SJCRH30 (cell line): ENCODE results near the gene RPTOR. TPM values are rescaled to one million over a fixed set of nuclear protein-coding genes. Genes with fewer than 3 reads are reported as not detected.
"Not testable (repeated sequence)": the region's sequence is repeated elsewhere in the genome, so short reads cannot be mapped to it uniquely, and the experiment has no call there.

Experiments used
- DNase-seq, 2 experiments: peaks; one replicate each; pipeline ENCODE4 v3.0.0-alpha.2; 2015 to 2020
- H3K27ac ChIP-seq: fragments of 250-450 bp; sonication (Bioruptor Pico); 2 replicates; pipeline ENCODE4 v1.5.1; 2020; ENCODE audit warnings: mild to moderate bottlenecking, moderate library complexity
- H3K27me3 ChIP-seq: fragments of 250-450 bp; sonication (Bioruptor Pico); 2 replicates; pipeline ENCODE4 v1.5.1; 2020; ENCODE audit warnings: mild to moderate bottlenecking, moderate library complexity
- H3K36me3 ChIP-seq: fragments of 250-450 bp; sonication (Bioruptor Pico); 2 replicates; pipeline ENCODE4 v1.5.1; 2020; ENCODE audit warnings: mild to moderate bottlenecking, moderate library complexity
- H3K4me1 ChIP-seq: fragments of 250-450 bp; sonication (Bioruptor Pico); 2 replicates; pipeline ENCODE4 v1.5.1; 2020; ENCODE audit warnings: mild to moderate bottlenecking, moderate library complexity
- H3K4me3 ChIP-seq: fragments of 250-450 bp; sonication (Bioruptor Pico); 2 replicates; pipeline ENCODE4 v1.5.1; 2020; ENCODE audit warnings: mild to moderate bottlenecking, moderate library complexity
- H3K9me3 ChIP-seq: fragments of 250-450 bp; sonication (Bioruptor Pico); replicated peaks from 2 replicates; pipeline ENCODE4 v1.5.1; 2020; ENCODE audit warnings: mild to moderate bottlenecking, moderate library complexity
- total RNA-seq: library from RNA; depleted of rRNA; stranded (reverse); fragments of >200 nt; shearing (Covaris generic); gene quantifications from 2 replicates; pipeline ENCODE4 v1.2.3, GENCODE V29; 2014

The RPTOR gene
- total RNA-seq, 1 experiment from 2014 or later = 43.6 TPM

GRCh38 chr17:80872501-80873306 is 328.1 kb downstream of the RPTOR start:
- H3K36me3 ChIP-seq = peaks cover 13% of the 10 kb centered on the region
- H3K9me3 ChIP-seq = no peaks in the 10 kb centered on the region
- H3K27ac ChIP-seq = no peak overlapping the region
- DNase-seq = no peak
- H3K4me1 ChIP-seq = no peaks in the 10 kb centered on the region
- no peak overlapping the region for H3K4me3 ChIP-seq
- no peaks in the 10 kb centered on the region for H3K27me3 ChIP-seq

DNA sequence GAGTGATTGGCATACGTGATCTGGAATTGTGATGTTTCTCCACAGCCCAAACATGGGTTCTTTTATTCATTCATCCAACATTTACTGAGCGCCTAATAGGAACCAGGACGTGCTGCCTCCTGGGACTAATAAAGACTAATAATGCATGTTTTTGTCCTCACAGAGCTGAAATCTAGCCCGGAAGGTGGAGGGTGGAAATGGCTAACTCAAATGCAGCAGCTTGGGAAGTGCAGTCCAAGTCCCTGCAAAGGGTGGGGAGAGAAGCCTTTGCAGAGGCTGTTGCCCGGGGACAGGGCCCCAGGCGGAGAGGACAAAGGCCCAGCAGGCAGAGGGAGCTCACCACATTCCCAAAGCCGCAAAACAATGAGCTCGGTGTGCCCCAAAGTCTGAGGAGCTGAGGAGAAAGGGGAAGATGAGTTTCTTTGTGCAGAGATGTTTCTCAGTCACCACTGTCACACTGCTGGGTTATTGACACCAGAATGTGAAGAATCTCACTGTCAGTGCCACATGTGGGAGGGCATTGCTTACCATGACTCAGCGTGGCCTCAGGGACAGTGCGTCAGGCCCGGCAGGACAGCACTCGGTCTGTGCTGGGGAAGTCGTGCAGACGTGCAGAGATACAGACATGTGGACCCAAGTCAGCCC is 328.8 kb downstream of the RPTOR start:
- Histone ChIP-seq H3K27me3 (no peaks in the 10 kb centered on the region), H3K9me3 (no peaks in the 10 kb centered on the region), H3K4me3 (no peak overlapping the region), H3K36me3 (peaks cover 13% of the 10 kb centered on the region), H3K4me1 (no peaks in the 10 kb centered on the region), H3K27ac (no peak overlapping the region)
- DNase-seq = no peak

GRCh38 chr17:80874866-80875445 is 330.3 kb downstream of the RPTOR start:
- H3K27ac ChIP-seq = no peak overlapping the region
- no peak for DNase-seq
- no peaks in the 10 kb centered on the region; the same call in 1 of the 2 replicates for H3K4me1 ChIP-seq
- no peak overlapping the region for H3K4me3 ChIP-seq
- H3K9me3 ChIP-seq = no peaks in the 10 kb centered on the region
- no peaks in the 10 kb centered on the region for H3K27me3 ChIP-seq
- H3K36me3 ChIP-seq = peaks cover 13% of the 10 kb centered on the region

DNA sequence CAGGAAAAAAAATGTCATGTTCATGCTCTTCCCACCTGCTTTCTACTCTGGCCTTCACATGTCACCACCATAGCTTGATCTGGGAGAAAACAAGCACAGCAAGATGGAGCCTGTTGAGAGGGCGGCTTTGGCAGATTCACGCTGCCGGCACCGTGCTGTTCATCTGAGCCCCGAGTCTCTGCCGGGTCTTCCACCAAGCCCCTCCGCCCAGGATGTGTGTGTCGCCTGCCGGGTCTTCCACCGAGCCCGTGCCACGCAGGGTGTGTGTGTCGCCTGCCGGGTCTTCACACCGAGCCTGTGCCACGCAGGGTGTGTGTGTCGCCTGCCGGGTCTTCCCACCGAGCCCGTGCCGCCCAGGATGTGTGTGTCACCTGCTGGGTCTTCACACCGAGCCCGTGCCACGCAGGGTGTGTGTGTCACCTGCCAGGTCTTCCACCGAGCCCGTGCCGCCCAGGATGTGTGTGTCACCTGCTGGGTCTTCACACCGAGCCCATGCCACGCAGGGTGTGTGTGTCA is 330.9 kb downstream of the RPTOR start:
- H3K4me1 ChIP-seq, H3K27me3 ChIP-seq, H3K4me3 ChIP-seq, H3K9me3 ChIP-seq, H3K27ac ChIP-seq, DNase-seq: not testable (repeated sequence)
- H3K36me3 ChIP-seq = peaks cover 13% of the 10 kb centered on the region

GRCh38 chr17:80876456-80876949 is 331.9 kb downstream of the RPTOR start:
- H3K27me3 ChIP-seq, H3K4me3 ChIP-seq, H3K27ac ChIP-seq, H3K9me3 ChIP-seq, H3K4me1 ChIP-seq, DNase-seq: not testable (repeated sequence)
- peaks cover 15% of the 10 kb centered on the region for H3K36me3 ChIP-seq

- H3K4me3 ChIP-seq = no peak overlapping the region
- no peaks in the 10 kb centered on the region for H3K9me3 ChIP-seq
- H3K4me1 ChIP-seq = peaks cover 6% of the 10 kb centered on the region
- no peak for DNase-seq
- H3K27ac ChIP-seq = no peak overlapping the region
- peaks cover 15% of the 10 kb centered on the region for H3K36me3 ChIP-seq
- H3K27me3 ChIP-seq = no peaks in the 10 kb centered on the region
These were observed 332.5 kb downstream of the RPTOR start for GRCh38 chr17:80876950-80877728.

GRCh38 chr17:80877729-80878303 is 333.2 kb downstream of the RPTOR start:
- H3K36me3 ChIP-seq = peaks cover 15% of the 10 kb centered on the region
- H3K27ac ChIP-seq = no peak overlapping the region
- H3K9me3 ChIP-seq = no peaks in the 10 kb centered on the region
- DNase-seq = no peak
- no peak overlapping the region for H3K4me3 ChIP-seq
- no peaks in the 10 kb centered on the region for H3K27me3 ChIP-seq
- peaks cover 6% of the 10 kb centered on the region for H3K4me1 ChIP-seq

DNA sequence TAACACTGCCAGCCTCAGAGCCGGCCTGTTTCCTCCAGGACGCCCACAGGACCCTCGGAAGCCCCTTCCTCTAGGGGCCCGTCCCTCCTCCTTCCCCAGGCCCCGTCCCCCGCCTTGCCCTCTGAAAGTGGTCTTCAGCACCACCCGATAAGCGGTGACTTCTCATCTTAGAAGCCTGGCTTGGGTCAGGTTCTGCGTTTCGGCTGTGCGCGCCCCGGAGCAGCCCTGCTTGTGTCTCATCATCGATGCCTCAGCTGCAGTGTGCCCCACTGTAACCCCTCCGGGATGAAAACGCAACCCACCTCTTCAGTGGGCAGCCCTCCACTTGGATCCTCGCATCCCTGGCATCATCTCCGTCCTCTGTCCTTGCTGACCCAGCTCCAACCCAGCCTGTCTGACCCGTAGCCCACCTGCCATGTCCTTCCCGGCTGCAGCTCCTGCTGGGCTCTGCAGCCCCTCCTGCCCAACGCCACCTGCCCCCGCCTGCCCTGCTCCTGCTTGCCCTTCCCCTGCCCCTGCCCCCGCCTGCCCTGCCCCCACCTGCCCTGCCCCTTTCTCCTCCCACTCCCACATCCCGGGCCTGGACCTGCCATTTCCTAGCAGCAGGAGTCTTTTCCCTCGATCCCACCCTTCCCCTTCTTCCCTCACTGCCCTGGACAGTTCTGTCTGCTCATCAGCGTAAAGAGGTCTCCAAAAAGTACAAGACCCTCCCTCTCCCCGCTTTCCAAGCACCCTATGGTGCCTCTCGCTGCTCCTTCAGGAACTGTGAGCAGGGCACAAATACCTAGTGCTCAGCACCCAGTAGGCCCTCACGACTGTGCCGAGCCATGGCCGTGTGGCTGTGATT is 334.5 kb downstream of the RPTOR start:
- no peak overlapping the region for H3K4me3 ChIP-seq
- H3K27me3 ChIP-seq = no peaks in the 10 kb centered on the region
- H3K9me3 ChIP-seq = no peaks in the 10 kb centered on the region
- no peak for DNase-seq
- H3K4me1 ChIP-seq = peaks cover 6% of the 10 kb centered on the region
- peaks cover 15% of the 10 kb centered on the region for H3K36me3 ChIP-seq
- H3K27ac ChIP-seq = no peak overlapping the region; the same call in 1 of the 2 replicates

GRCh38 chr17:80879723-80880647 is 335.3 kb downstream of the RPTOR start:
- Histone ChIP-seq H3K27me3 (no peaks in the 10 kb centered on the region), H3K4me3 (peak overlapping the region; percentile 30), H3K4me1 (peaks cover 6% of the 10 kb centered on the region), H3K9me3 (no peaks in the 10 kb centered on the region), H3K27ac (peak overlapping the region; percentile 87), H3K36me3 (peaks cover 10% of the 10 kb centered on the region)
- DNase-seq = peak; percentile 72 to 83

- peaks cover 10% of the 10 kb centered on the region; the same call in 1 of the 2 replicates for H3K36me3 ChIP-seq
- no peaks in the 10 kb centered on the region for H3K27me3 ChIP-seq
- H3K4me3 ChIP-seq = peak overlapping the region; percentile 30
- no peaks in the 10 kb centered on the region for H3K9me3 ChIP-seq
- peak overlapping the region; percentile 87 for H3K27ac ChIP-seq
- peak; percentile 74 to 86 for DNase-seq
- H3K4me1 ChIP-seq = peaks cover 6% of the 10 kb centered on the region
These were observed 336.0 kb downstream of the RPTOR start for GRCh38 chr17:80880648-80880985.

DNA sequence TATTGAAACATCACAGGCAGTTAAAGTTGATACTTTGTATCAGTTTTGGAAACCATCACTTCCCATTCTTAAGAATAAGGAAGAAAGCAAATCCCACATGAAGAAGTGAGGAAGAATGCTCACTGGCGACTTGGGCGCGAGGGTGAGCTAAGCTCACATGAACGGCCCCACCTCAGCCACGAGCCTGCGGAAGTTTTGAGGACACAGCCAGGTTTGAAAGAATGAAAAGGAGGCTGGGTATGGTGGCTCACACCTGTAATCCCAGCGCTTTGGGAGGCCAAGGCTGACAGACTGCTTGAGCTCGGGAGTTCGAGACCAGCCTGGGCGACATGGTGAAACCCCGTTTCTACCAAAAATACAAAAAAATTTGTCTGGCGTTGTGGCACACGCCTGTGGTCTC is 336.7 kb downstream of the RPTOR start:
- peaks cover 6% of the 10 kb centered on the region for H3K4me1 ChIP-seq
- no peaks in the 10 kb centered on the region for H3K27me3 ChIP-seq
- DNase-seq = no peak
- H3K27ac ChIP-seq = peak overlapping the region; percentile 87
- no peaks in the 10 kb centered on the region for H3K9me3 ChIP-seq
- H3K4me3 ChIP-seq = no peak overlapping the region; the same call in 1 of the 2 replicates
- peaks cover 13% of the 10 kb centered on the region; the same call in 1 of the 2 replicates for H3K36me3 ChIP-seq

- H3K4me1 ChIP-seq = peaks cover 6% of the 10 kb centered on the region
- no peak for DNase-seq
- H3K4me3 ChIP-seq = no peak overlapping the region
- H3K9me3 ChIP-seq = no peaks in the 10 kb centered on the region
- no peak overlapping the region for H3K27ac ChIP-seq
- H3K27me3 ChIP-seq = no peaks in the 10 kb centered on the region
- peaks cover 13% of the 10 kb centered on the region; the same call in 1 of the 2 replicates for H3K36me3 ChIP-seq
These were observed 337.7 kb downstream of the RPTOR start for GRCh38 chr17:80882323-80882722.
